GM10266 (cell line): ENCODE measurements around the gene GUCD1.

ENCODE experiments used
- DNase-seq: peaks from one replicate; pipeline ENCODE4 v3.0.0; 2012; ENCODE audit errors: extremely low spot score
- CTCF ChIP-seq: IDR thresholded peaks from 2 replicates; pipeline ENCODE4 v1.5.1; 2012; ENCODE audit warnings: mild to moderate bottlenecking, low read depth; ENCODE audit not compliant: control insufficient read depth, insufficient read depth; ENCODE audit errors: missing control alignments

Gene GUCD1

GRCh38 chr22:24585927-24586546, 31.1 kb upstream of the GUCD1 start:
- no peak for TF ChIP-seq CTCF
- no peak for DNase-seq

- no peak for TF ChIP-seq CTCF
- DNase-seq = no peak
Observed at GRCh38 chr22:24585461-24585860, 30.5 kb upstream of the GUCD1 start.

GRCh38 chr22:24584871-24585411, 30.0 kb upstream of the GUCD1 start:
- no peak for DNase-seq
- TF ChIP-seq CTCF = no peak

- no peak for DNase-seq
- TF ChIP-seq CTCF = no peak
Observed at GRCh38 chr22:24584166-24584790, 29.3 kb upstream of the GUCD1 start.

- no peak for DNase-seq
- TF ChIP-seq CTCF = no peak
Observed at GRCh38 chr22:24583221-24584165, 28.6 kb upstream of the GUCD1 start.

GRCh38 chr22:24582056-24582814, 27.3 kb upstream of the GUCD1 start:
- TF ChIP-seq CTCF = no peak

More at GRCh38 chr22:24582056-24582814, 27.3 kb upstream of the GUCD1 start:
- no peak for DNase-seq
